GM21447 (cell line): ENCODE results near the gene ASIC4.

Source experiments
- ATAC-seq: cut with Tn5 transposase; IDR thresholded peaks from one replicate; pipeline ENCODE4 v1.9.1; 2021; ENCODE audit not compliant: unreplicated experiment

ASIC4 gene

GRCh38 chr2:219512524-219513216 is 1.6 kb upstream of the ASIC4 start:
- ATAC-seq = no peak

- no peak for ATAC-seq
Measured at GRCh38 chr2:219513787-219514186, 495 bp upstream of the ASIC4 start.

- ATAC-seq = no peak
Measured at GRCh38 chr2:219514836-219515235, 554 bp downstream of the ASIC4 start.

GRCh38 chr2:219515874-219516629 is 1.8 kb downstream of the ASIC4 start:
- ATAC-seq = no peak

- no peak for ATAC-seq
Measured at GRCh38 chr2:219516888-219517287, 2.6 kb downstream of the ASIC4 start.

GRCh38 chr2:219517954-219518778 is 3.9 kb downstream of the ASIC4 start:
- no peak for ATAC-seq

GRCh38 chr2:219519526-219519916 is 5.2 kb downstream of the ASIC4 start:
- no peak for ATAC-seq

- ATAC-seq = no peak
Measured at GRCh38 chr2:219520079-219520478, 5.8 kb downstream of the ASIC4 start.

GRCh38 chr2:219521066-219521880 is 7.0 kb downstream of the ASIC4 start:
- no peak for ATAC-seq

GRCh38 chr2:219522111-219523030 is 8.1 kb downstream of the ASIC4 start:
- no peak for ATAC-seq

GRCh38 chr2:219523031-219523671 is 8.9 kb downstream of the ASIC4 start:
- ATAC-seq = no peak

- ATAC-seq = no peak
Measured at GRCh38 chr2:219524817-219525216, 10.5 kb downstream of the ASIC4 start.

- no peak for ATAC-seq
Measured at GRCh38 chr2:219525533-219526232, 11.4 kb downstream of the ASIC4 start.

- no peak for ATAC-seq
Measured at GRCh38 chr2:219526320-219527075, 12.2 kb downstream of the ASIC4 start.

- no peak for ATAC-seq
Measured at GRCh38 chr2:219527076-219527394, 12.8 kb downstream of the ASIC4 start.

- ATAC-seq = no peak
Measured at GRCh38 chr2:219527472-219527871, 13.2 kb downstream of the ASIC4 start.

- ATAC-seq = peak; percentile 92
Measured at GRCh38 chr2:219530048-219530963, 16.0 kb downstream of the ASIC4 start.
